G401.6 (cell line): ENCODE measurements around the gene SLC12A7.
"Not testable (repeated sequence)": the region's sequence is repeated elsewhere in the genome, so short reads cannot be mapped to it uniquely, and the experiment has no call there.

Source experiments
- FAIRE-seq: peaks from 2 replicates; lab custom pipeline; 2012; peaks lifted over from hg19 to GRCh38; lab: Jason Lieb, UNC

Gene SLC12A7

GRCh38 chr5:1109542-1110306 is 2.1 kb downstream of the SLC12A7 start:
- FAIRE-seq: no peak

- no peak for FAIRE-seq
These were observed 3.0 kb downstream of the SLC12A7 start for GRCh38 chr5:1108865-1109174.

GRCh38 chr5:1108023-1108864 is 3.6 kb downstream of the SLC12A7 start:
- FAIRE-seq: no peak

GRCh38 chr5:1107167-1108022 is 4.5 kb downstream of the SLC12A7 start:
- no peak for FAIRE-seq

GRCh38 chr5:1106385-1107166 is 5.3 kb downstream of the SLC12A7 start:
- FAIRE-seq: no peak

GRCh38 chr5:1105350-1106265 is 6.3 kb downstream of the SLC12A7 start:
- no peak for FAIRE-seq

GRCh38 chr5:1104327-1105006 is 7.4 kb downstream of the SLC12A7 start:
- FAIRE-seq: no peak

GRCh38 chr5:1103505-1104326 is 8.1 kb downstream of the SLC12A7 start:
- FAIRE-seq: no peak

- no peak for FAIRE-seq
These were observed 8.8 kb downstream of the SLC12A7 start for GRCh38 chr5:1103093-1103492.

- no peak for FAIRE-seq
These were observed 9.7 kb downstream of the SLC12A7 start for GRCh38 chr5:1101961-1102713.

- FAIRE-seq: no peak
These were observed 10.9 kb downstream of the SLC12A7 start for GRCh38 chr5:1100664-1101574.

GRCh38 chr5:1099926-1100663 is 11.8 kb downstream of the SLC12A7 start:
- FAIRE-seq: no peak

GRCh38 chr5:1098986-1099597 is 12.8 kb downstream of the SLC12A7 start:
- FAIRE-seq: no peak

GRCh38 chr5:1097988-1098385 is 13.9 kb downstream of the SLC12A7 start:
- not testable (repeated sequence) for FAIRE-seq

- FAIRE-seq: no peak
These were observed 14.4 kb downstream of the SLC12A7 start for GRCh38 chr5:1097381-1097987.

- FAIRE-seq: no peak
These were observed 15.0 kb downstream of the SLC12A7 start for GRCh38 chr5:1096838-1097237.
